Thyroid gland (tissue), 4 donors: ENCODE data around the gene TWSG1. TPM values are rescaled to one million over a fixed set of nuclear protein-coding genes. Genes with fewer than 3 reads are reported as not detected.

Experiments used
- DNase-seq, 2 donors: peaks; one replicate each; pipeline ENCODE4 v3.0.0-alpha.2; 2019
- H3K27ac ChIP-seq, 3 donors: fragments of 200-600 bp; sonication (generic); 1 replicate in 2 of 3; 2 replicates in 1 of 3; pipeline ENCODE4 v1.5.1; 2016 to 2019; ENCODE audit warnings: mild to moderate bottlenecking in 1 of 3, moderate library complexity in 1 of 3
- H3K27me3 ChIP-seq: fragments of 200-600 bp; sonication (generic); one replicate; pipeline ENCODE4 v1.5.1; 2019
- H3K36me3 ChIP-seq, 2 donors: fragments of 200-600 bp; sonication (generic); one replicate each; pipeline ENCODE4 v1.5.1; 2016 to 2019
- H3K4me1 ChIP-seq, 2 donors: fragments of 200-600 bp; sonication (generic); one replicate each; pipeline ENCODE4 v1.5.1; 2017 to 2019
- H3K4me3 ChIP-seq, 3 donors: fragments of 200-600 bp; sonication (generic); replicated peaks in 1 of 3; 1 replicate in 2 of 3; 2 replicates in 1 of 3; pipeline ENCODE4 v1.5.1; 2016; ENCODE audit warnings: mild to moderate bottlenecking in 1 of 3
- H3K9me3 ChIP-seq: fragments of 200-600 bp; sonication (generic); one replicate; pipeline ENCODE4 v1.5.1; 2017
- CTCF ChIP-seq, 6 experiments: fragments of 200-600 bp in 3 of 6; fragments of 450-650 bp in 3 of 6; sonication (generic) in 3 of 6; IDR thresholded peaks; one replicate each; pipeline ENCODE4 v1.5.1; 2016 to 2019; ENCODE audit warnings: antibody characterized with exemption in 6 of 6, mild to moderate bottlenecking in 2 of 6, inconsistent platforms in 1 of 6, moderate library complexity in 1 of 6
- POLR2A ChIP-seq, 2 donors: fragments of 450-650 bp; IDR thresholded peaks; one replicate each; pipeline ENCODE4 v1.6.1; 2017; ENCODE audit warnings: antibody characterized with exemption in 2 of 2, mild to moderate bottlenecking in 2 of 2, moderate library complexity in 1 of 2
- WGBS, 2 donors: methylation state at CpG; one replicate each; pipeline ENCODE4 v1.1.5; 2017; 5-methylcytosine and 5-hydroxymethylcytosine counted together
- intact Hi-C: fragments of 100-400 bp; cut with DNase I; formaldehyde crosslinking; loops from one replicate; pipeline ENCODE4 v1.15.1; 2023
- total RNA-seq, 4 donors: library from RNA; depleted of rRNA; stranded (reverse); fragments of >200 nt; gene quantifications; one replicate each; pipeline ENCODE4 v1.2.3, GENCODE V29; 2016

Gene TWSG1
- total RNA-seq, 4 donors from 2014 or later: 53.0 to 62.9 (median 59.7) TPM

- Histone ChIP-seq H3K4me1 (no peaks in the 10 kb centered on the region), H3K9me3 (no peaks in the 10 kb centered on the region), H3K4me3 (no peak overlapping the region), H3K36me3 (no peaks in the 10 kb centered on the region), H3K27ac (no peak overlapping the region), H3K27me3 (no peaks in the 10 kb centered on the region)
- TF ChIP-seq CTCF (IDR thresholded peaks at IDR 0.05): no peak
- TF ChIP-seq POLR2A (IDR thresholded peaks at IDR 0.05): no peak
- WGBS, 2 donors: 89% methylated on average over 24 of the region's 24 CpGs
- intact Hi-C loops: no loop called here
- no peak for DNase-seq
These were observed 69.4 kb downstream of the TWSG1 start for GRCh38 chr18:9403795-9404564.

- Histone ChIP-seq H3K27ac (no peak overlapping the region), H3K4me3 (no peak overlapping the region), H3K9me3 (no peaks in the 10 kb centered on the region), H3K36me3 (no peaks in the 10 kb centered on the region), H3K27me3 (no peaks in the 10 kb centered on the region), H3K4me1 (no peaks in the 10 kb centered on the region)
- intact Hi-C loops: no loop called here
- DNase-seq: no peak
- TF ChIP-seq CTCF (IDR thresholded peaks at IDR 0.05) (no peak), POLR2A (IDR thresholded peaks at IDR 0.05) (no peak)
- WGBS, 2 donors: 83 to 84% methylated on average over 19 of the region's 19 CpGs
These were observed 70.0 kb downstream of the TWSG1 start for GRCh38 chr18:9404565-9405060.

- no peak for DNase-seq
- WGBS, 2 donors: 89 to 90% methylated on average over 7 of the region's 7 CpGs
- Histone ChIP-seq H3K27ac (no peak overlapping the region), H3K36me3 (no peaks in the 10 kb centered on the region), H3K27me3 (no peaks in the 10 kb centered on the region), H3K4me1 (no peaks in the 10 kb centered on the region), H3K4me3 (no peak overlapping the region), H3K9me3 (no peaks in the 10 kb centered on the region)
- intact Hi-C loops: no loop called here
- TF ChIP-seq POLR2A (IDR thresholded peaks at IDR 0.05): no peak
These were observed 70.6 kb downstream of the TWSG1 start for GRCh38 chr18:9405130-9405529.

GRCh38 chr18:9405977-9406376, 71.4 kb downstream of the TWSG1 start:
- no peak for TF ChIP-seq CTCF (IDR thresholded peaks at IDR 0.05)
- no peak for TF ChIP-seq POLR2A (IDR thresholded peaks at IDR 0.05)
- no peak for DNase-seq
- 97% methylated on average over 6 of the region's 6 CpGs for WGBS, 2 donors
- Histone ChIP-seq H3K4me1 (no peaks in the 10 kb centered on the region), H3K27me3 (no peaks in the 10 kb centered on the region), H3K9me3 (no peaks in the 10 kb centered on the region), H3K27ac (no peak overlapping the region), H3K36me3 (no peaks in the 10 kb centered on the region), H3K4me3 (no peak overlapping the region)
- intact Hi-C loops: no loop called here

GRCh38 chr18:9410515-9410914, 75.9 kb downstream of the TWSG1 start:
- intact Hi-C loops: no loop called here
- TF ChIP-seq POLR2A (IDR thresholded peaks at IDR 0.05): no peak
- TF ChIP-seq CTCF (IDR thresholded peaks at IDR 0.05): no peak
- no peak for DNase-seq
- 60 to 86% methylated on average over 1 of the region's 1 CpG for WGBS, 2 donors
- Histone ChIP-seq H3K4me3 (no peak overlapping the region), H3K9me3 (no peaks in the 10 kb centered on the region), H3K4me1 (no peaks in the 10 kb centered on the region), H3K27ac (no peak overlapping the region), H3K36me3 (no peaks in the 10 kb centered on the region), H3K27me3 (no peaks in the 10 kb centered on the region)
